Measurements from ENCODE around the gene ZCCHC17.
A peak's percentile ranks its signal among the peaks of the same experiment; 100 is the strongest.

The ZCCHC17 gene

DNA sequence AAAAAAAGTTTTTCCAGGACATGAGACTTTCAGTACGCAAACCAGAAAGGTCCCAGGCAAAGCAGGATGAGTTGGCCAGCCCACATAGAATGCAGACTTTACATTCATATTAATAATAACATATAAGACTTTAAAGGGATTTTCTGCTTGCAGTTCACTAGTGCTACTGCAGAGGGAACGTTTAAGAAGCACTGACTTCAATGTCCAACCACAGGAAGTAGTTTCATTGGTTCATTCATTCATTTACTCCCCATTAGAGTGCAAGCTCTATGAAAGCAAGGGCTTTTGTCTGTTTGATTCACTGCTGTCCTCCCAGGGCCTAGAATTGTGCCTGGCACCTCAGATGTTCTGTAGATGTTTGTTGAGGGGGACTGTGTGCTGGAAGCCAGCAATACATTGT lies 104.4 kb downstream of the ZCCHC17 start:
- TF ChIP-seq, protein P1, sequence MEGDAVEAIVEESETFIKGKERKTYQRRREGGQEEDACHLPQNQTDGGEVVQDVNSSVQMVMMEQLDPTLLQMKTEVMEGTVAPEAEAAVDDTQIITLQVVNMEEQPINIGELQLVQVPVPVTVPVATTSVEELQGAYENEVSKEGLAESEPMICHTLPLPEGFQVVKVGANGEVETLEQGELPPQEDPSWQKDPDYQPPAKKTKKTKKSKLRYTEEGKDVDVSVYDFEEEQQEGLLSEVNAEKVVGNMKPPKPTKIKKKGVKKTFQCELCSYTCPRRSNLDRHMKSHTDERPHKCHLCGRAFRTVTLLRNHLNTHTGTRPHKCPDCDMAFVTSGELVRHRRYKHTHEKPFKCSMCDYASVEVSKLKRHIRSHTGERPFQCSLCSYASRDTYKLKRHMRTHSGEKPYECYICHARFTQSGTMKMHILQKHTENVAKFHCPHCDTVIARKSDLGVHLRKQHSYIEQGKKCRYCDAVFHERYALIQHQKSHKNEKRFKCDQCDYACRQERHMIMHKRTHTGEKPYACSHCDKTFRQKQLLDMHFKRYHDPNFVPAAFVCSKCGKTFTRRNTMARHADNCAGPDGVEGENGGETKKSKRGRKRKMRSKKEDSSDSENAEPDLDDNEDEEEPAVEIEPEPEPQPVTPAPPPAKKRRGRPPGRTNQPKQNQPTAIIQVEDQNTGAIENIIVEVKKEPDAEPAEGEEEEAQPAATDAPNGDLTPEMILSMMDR (IDR thresholded peaks at IDR 0.05; ENCODE audit: low read depth, low read length): no peak
- no peak overlapping the region for H3K4me3 ChIP-seq (ENCODE audit: low read depth, low read length)

DNA sequence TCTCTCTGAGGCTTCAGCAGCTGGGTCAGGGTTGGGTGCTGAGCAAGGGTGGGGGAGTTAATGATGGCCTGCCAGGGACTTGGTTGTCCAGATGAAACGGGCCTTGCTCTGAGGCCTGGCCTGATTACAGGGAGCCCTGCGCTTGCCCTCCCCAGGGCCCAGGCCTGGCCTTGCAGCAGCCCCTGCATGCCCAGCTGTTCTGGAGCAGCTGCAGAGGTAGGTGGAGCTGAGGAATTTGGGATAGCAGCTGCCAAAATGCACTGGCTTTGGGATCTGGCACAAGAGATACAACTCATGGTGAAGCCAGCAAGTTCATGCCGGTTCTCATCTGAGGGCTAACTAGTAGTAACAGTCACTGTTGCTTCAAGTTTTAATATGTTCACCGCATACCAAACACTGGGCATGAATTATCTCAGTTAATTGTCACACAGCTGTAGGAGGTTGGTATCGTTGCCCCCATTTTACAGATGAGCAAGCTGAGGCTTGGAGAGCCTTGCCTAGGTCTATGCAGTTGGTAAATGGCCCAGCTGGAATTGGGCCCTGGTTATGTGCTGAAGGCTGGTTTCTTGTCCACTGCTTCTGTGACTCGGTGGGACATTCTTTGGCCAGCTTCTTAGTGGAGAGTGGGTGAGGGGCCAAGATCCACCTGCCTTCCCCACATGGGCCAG lies 108.9 kb downstream of the ZCCHC17 start:
- TF ChIP-seq, protein P1 (IDR thresholded peaks at IDR 0.05; ENCODE audit: low read depth, low read length): no peak
- H3K4me3 ChIP-seq (ENCODE audit: low read depth, low read length): no peak overlapping the region

DNA sequence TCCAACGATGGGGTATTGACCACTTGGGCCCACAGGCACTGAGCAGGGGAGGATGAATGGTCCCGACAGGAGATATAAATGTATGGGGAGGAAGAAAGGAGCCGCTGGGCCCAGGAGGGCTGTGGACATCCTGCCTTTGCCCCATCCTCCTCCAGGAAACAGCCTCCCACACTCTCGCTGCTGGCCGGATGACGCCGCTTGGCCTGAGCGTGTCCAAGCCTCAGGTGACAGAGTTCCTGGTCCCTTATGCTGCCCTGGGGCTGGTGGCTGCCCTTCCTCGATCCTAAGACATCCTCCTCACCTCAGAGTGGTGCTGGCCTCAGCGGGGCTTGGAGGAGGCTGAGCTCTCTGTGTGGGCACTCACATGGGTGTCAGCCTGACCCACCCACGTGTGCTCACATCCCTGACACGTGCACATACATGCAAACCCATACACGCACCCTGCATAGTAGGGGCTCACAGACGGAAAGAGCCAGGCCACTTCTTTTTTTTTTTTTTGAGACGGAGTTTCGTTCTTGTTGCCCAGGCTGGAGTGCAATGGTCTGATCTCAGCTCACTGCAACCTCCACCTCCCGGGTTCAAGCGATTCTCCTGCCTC lies 110.3 kb downstream of the ZCCHC17 start:
- no peak overlapping the region for H3K4me3 ChIP-seq (ENCODE audit: low read depth, low read length)
- TF ChIP-seq, protein P1 (IDR thresholded peaks at IDR 0.05; ENCODE audit: low read depth, low read length): no peak

DNA sequence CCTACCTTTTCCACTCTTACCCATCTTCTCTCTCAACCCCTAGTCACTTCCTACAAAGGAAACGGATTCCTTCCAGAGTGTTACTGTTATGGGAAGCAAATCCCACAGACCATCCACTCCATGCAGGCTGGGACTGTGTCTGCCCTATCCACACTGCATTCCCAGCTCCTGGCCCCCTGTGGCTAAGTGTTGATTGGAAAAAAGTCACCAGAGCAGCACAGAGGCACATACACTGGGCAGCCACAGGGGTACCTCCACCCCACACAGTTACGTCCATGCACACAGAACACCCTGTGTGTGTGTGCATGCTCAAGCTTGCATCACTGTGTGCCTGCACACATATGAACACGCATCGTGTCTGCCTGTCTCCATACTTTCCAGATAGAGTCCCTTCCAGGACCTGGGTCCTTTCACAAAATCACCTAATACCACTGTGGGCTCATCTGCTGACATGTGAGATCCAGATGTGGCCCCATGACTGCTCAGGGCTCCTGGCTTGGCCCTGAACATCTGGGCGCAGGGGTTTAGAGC lies 112.0 kb downstream of the ZCCHC17 start:
- TF ChIP-seq, protein P1 (IDR thresholded peaks at IDR 0.05; ENCODE audit: low read depth, low read length): no peak
- H3K4me3 ChIP-seq (ENCODE audit: low read depth, low read length): no peak overlapping the region

DNA sequence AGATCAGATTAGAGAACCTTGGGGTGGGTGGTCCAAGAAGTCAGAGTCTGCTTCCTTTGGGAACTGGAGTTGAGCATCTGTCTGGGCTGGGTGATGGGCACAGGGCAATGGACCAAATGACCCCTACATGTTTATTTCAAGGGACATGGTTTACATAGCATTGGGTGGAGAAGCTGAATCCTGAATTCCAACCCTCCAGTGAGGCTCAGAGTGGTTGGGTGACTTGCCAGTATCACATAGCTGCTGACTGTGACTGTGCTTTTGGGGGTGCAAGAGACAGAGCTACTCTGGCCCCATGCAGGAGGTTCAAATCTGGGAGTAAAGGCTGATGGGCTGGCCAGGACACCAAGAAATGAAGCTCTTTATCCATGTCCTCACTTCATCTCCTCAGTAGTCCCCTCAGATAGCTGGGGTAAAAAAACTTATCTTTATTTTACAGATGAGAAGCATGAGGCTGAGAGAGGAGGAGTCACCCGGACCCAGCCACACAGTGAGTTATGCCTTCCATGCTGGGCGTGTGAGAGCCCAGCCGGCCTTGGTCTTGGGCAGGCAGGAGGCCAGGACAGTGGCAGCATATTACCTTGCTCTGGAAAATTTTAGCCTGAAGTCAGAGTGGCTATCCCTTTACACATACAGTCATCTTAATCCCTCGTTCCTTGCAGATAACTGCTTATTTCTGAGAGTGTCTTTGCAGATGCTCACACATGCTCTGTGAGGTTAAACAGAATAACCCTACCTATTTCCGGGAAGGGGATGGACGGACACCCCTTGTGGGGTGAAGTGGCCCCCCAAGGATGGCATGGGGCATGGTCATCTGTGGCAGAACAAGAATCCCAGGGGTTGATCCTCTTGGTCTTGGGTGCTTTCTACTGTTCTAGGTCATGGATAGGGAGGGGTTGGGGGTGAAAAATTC lies 113.4 kb downstream of the ZCCHC17 start:
- peak overlapping the region; percentile 25 for H3K4me3 ChIP-seq (ENCODE audit: low read depth, low read length)
- TF ChIP-seq, protein P1 (IDR thresholded peaks at IDR 0.05; ENCODE audit: low read depth, low read length): no peak

DNA sequence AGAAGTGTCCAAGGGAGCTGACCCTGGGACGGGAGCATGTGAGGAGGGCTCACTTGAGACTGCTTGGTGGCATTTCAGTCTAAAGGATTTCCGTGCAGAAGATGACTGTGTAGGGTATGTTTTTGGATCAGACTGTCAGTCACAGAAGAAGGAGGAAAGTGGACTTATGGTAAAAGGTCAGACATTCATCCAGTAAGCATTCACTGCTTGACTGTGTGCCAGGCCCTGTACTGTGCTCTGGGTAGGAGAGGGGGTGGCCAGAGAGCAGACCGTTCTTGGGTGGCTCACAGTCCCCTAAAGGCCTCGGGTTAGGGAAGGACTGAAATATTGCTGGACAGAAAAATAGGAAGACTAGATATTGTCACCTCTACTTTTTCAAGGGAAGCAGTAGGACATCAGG lies 114.0 kb downstream of the ZCCHC17 start:
- TF ChIP-seq, protein P1 (IDR thresholded peaks at IDR 0.05; ENCODE audit: low read depth, low read length): no peak
- peak overlapping the region; percentile 25 for H3K4me3 ChIP-seq (ENCODE audit: low read depth, low read length)
